Right forelimb (tissue), 1 donor: ENCODE results near the gene GSTM1.

Experiments
- DNase-seq: peaks from one replicate; pipeline ENCODE4 v3.0.0-alpha.2; 2018

GSTM1 gene

DNA sequence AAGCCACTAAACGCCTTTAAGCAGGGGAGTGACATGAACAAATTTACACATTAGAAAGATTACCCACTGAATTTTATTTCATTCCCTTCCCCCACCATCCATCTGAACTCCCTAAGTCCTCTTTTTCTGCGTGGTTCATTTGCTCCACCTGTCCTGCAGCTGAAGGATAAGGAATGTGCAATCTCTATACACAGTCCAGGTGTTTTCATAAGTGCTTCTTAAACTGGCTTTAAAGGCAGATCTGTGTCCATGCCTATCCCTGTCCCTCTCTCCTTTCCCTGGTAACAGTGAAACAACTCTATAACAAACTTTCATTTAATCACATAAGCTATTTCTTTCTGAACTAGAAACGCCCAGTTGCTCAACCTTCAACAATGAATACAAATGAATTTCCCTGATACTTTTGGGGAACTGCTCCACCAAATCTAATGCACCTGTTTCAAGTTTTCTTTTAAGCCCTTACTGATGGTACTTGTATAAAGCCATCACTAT is 44.8 kb downstream of the GSTM1 start:
- DNase-seq: no peak

DNA sequence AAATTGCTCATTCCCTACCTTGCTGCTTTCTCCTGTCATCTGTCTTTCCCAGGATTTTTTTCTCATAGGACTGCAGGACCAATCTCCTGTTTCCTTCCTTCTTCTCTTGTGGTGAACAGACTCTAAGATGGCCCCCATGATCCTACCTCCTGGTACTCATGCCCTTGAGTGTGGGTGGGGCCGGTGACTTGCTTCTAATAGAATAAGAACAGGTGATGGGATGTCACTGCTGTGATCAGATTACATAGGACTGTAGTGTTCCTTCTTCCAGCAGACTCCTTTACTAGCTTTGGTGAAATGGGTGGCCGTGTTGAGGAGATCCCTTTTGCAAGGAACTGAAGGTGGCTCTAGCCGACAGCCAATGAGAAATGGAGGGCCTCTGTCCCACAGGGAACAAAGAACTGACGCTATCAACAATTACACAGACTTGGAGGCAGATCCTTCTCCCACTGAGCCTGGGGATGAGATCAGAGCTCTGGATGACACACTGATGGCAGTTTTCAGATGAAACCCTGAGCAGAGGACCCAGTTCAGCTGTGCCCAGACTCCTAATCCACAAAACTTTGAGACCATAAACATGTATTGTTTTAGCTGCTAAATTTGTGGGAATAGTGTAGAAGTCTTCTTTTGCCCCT is 45.7 kb downstream of the GSTM1 start:
- peak; percentile 6 for DNase-seq

DNA sequence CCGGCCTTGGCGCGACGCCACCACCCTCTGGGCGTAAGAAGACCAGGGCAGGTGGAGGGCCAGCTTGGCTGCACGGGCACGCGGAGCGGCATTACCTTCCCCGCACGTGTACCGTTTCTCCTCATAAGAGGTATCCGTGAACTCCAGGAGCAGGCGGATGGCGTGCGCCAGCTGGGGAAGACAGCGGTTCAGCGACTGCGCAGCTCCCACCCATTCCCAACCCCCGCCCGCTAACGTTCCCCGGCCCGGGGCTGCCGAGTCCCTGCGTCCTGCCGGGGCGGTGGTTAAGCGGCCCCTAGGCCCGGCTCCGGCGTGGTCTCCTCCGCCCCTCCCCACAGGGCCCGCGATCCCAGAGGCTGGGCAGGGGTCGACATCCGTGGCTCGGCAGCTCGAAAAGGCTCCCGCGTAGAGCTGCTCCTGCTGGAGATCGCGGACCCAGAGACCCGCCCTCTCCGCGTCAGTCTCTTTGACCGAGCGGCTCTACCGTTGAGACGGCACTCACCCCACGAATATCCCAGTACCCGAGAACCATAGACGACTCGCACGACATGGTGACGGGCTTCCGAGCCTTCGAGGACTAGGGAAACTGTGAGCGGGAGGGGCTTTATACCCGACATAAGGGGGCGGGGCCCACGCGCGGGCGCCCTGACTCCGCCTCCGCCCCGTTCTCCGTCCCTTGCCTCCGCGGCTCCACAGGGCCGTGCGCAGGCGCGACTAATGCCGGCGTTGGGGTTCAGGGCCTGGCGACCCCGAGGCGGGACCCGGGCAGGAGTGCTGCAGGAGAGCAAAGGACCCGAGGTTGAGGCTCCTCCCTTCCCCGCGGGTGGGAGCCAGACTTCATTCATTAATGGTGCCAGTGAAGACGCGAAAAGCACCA is 52.4 kb downstream of the GSTM1 start:
- DNase-seq: peak; percentile 90

DNA sequence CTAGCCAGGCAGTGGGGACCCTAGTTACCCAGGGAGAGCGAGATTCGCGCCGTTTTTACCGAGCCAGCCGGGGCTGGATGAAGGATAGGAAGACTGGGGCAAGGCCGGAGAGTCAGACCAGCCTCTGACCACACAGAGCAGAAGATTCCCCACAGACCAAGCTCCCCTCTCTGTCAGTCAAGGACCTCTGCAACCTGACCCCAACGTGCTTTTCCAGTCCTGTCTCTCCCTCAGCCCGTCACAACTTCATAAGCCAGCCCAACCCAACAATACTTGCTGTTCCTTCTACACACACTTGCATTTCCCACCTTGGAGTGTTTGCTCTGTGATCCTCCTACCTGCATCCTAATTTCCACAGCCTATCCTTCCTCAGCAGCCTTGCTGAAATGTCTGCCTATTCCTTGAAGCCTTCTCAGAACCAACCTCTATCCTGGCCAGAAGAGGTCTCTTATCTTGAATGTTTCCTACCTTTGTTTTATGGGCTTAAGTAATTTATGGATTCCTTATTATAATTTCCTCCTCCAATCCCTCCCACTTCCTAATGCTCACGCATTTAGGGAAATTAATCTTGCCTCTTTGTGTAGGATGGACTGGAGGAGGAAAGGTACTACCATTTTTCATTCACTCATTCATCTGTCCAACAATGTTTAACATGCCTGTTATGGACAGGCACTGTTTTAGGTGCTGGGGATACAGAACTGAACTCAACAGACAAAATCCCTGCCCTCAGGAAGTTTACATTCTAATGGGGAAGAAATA is 53.2 kb downstream of the GSTM1 start, which contains the start of gene GSTM3:
Gene GSTM3 (minus strand): TSS at position 424 of the 759 bp plus-strand sequence. CDS start 751 bp downstream, outside the sequence.
- no peak for DNase-seq
